ENCODE measurements around the gene STK4.

GRCh38 chr20:44990957-44991356 is 24.6 kb downstream of the STK4 start:
- TF ChIP-seq, protein P1, sequence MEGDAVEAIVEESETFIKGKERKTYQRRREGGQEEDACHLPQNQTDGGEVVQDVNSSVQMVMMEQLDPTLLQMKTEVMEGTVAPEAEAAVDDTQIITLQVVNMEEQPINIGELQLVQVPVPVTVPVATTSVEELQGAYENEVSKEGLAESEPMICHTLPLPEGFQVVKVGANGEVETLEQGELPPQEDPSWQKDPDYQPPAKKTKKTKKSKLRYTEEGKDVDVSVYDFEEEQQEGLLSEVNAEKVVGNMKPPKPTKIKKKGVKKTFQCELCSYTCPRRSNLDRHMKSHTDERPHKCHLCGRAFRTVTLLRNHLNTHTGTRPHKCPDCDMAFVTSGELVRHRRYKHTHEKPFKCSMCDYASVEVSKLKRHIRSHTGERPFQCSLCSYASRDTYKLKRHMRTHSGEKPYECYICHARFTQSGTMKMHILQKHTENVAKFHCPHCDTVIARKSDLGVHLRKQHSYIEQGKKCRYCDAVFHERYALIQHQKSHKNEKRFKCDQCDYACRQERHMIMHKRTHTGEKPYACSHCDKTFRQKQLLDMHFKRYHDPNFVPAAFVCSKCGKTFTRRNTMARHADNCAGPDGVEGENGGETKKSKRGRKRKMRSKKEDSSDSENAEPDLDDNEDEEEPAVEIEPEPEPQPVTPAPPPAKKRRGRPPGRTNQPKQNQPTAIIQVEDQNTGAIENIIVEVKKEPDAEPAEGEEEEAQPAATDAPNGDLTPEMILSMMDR (IDR thresholded peaks at IDR 0.05), result no peak
- no peak for TF ChIP-seq POLR2A (IDR thresholded peaks at IDR 0.05)

Data from vagina (tissue), 2 donors.